GM21381 (cell line): Measurements from ENCODE around the gene PIGU.
"Not testable (repeated sequence)": the region's sequence is repeated elsewhere in the genome, so short reads cannot be mapped to it uniquely, and the experiment has no call there.

Experiments
- ATAC-seq: cut with Tn5 transposase; IDR thresholded peaks from one replicate; pipeline ENCODE4 v1.9.1; 2021; ENCODE audit warnings: mild to moderate bottlenecking, moderate library complexity; ENCODE audit not compliant: unreplicated experiment

The PIGU gene

GRCh38 chr20:34516247-34517113, 160.4 kb downstream of the PIGU start, which contains the start of gene DYNLRB1:
TSS of gene DYNLRB1 (plus strand) at chr20:34516422. CDS start at chr20:34516459, 37 bp downstream.
- ATAC-seq, result peak; percentile 70

DNA sequence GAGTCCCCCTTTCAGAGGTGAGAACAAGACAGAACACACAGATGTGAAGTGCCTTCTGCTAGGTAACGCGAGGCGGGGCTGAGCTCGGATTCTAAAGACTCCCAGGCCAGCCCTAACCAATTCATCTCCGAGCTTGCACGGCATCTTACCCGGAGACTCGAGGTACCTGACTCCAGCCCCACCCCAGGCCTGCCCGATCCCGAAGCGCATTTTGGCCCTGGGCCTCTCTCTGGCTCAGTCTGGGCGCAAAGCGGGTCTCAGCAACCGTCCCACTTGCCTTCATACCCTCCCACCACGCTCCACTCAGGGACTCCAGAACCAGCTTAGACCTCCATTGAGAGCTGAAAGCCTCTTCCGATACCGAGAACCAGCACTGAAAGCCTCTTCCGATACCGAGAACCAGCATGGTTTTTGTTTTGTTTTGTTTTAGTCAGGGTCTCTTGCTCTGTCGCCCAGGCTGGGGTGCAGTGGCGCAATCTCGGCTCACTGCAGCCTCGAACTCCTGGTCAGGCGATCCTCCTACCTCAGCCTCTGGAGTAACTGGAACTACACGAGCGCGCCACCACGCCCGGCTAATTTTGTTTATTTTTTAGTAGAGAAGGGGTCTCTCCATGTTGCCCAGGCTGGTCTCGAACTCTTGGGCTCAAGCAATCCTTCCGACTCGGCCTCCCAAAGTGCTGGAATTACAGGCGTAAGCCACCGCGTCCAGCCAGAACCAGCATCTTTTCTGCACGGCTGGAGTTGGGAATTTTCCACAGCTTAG, 161.2 kb downstream of the PIGU start:
- ATAC-seq, result peak; percentile 41

DNA sequence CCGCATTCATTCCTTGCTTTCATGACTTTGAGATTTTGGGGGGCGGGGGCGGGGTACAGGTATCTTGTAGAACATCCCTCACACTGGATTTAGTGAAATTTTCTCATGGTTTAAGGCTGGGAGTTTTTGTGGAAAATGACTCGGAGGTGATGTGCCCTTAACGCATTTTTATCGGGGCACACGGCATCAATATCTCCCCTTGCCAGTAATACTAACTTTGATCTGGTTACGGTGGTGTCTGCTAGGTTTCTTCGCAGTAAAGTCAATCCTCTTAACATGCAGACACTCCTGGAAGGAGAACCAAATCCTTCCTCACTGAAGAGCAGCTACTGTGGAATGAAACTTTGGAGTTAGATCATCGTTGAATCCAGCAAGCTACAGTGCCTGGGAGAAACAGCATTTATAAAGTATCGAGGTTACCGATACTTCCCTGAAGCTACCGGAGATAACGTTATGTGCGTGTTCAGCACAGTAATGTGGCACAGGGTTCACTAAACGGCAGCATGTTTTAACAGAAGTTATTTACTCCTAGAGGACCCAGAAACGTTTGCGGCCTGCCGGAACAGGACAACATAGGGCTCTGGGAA, 161.9 kb downstream of the PIGU start:
- ATAC-seq, result no peak

- ATAC-seq, result not testable (repeated sequence)
Observed at GRCh38 chr20:34514034-34514433, 162.9 kb downstream of the PIGU start.

- no peak for ATAC-seq
Observed at GRCh38 chr20:34512955-34513419, 163.9 kb downstream of the PIGU start.

GRCh38 chr20:34512266-34512954, 164.5 kb downstream of the PIGU start:
- no peak for ATAC-seq

DNA sequence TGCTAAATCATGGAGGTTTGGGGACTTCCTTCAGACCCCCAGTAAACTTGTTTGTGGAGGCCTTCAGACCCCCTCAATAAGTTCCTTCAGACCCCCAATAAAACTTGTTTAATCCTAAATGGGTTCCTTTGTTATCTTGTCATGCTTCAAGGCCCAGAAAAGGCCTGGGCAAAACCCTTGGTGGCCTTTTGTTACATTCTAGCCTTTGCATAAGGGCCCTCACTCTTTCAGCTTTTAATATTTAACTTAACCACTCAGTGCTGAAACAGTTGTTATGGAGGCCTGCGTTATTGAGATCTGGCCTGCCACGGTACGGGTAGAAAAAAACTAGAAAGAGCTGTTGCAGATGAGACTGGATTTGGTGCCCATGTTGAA, 165.0 kb downstream of the PIGU start:
- ATAC-seq, result no peak

- ATAC-seq, result no peak
Observed at GRCh38 chr20:34510575-34510974, 166.3 kb downstream of the PIGU start.
